H1 (cell line): ENCODE results near the gene GAS6. TPM values are rescaled to one million over a fixed set of nuclear protein-coding genes. Genes with fewer than 3 reads are reported as not detected.

Experiments used
- CTCF ChIA-PET: fragments of 300-600 bp; sonication (Branson Sonifier 250); formaldehyde crosslinking; loops from one replicate; lab custom pipeline; 2021; ENCODE audit not compliant: partially characterized antibody; lab: Charles Lee
- POLR2A ChIA-PET: fragments of 300-600 bp; sonication (Branson Sonifier 250); formaldehyde crosslinking; loops from one replicate; lab custom pipeline; 2021; ENCODE audit warnings: inconsistent platforms; ENCODE audit not compliant: partially characterized antibody; lab: Charles Lee
- DNase-seq, 2 experiments: peaks; one replicate each; pipeline versions ENCODE4 v3.0.0 to v3.0.0-alpha.2; 2010 to 2022; ENCODE audit warnings: low spot score in 2 of 2, low read depth in 1 of 2, mixed read lengths in 1 of 2
- FAIRE-seq: peaks from 2 replicates; lab custom pipeline; 2011; peaks lifted over from hg19 to GRCh38; lab: Jason Lieb, UNC
- H2AFZ ChIP-seq: 2 replicates; pipeline ENCODE4 v1.8.1; 2012; ENCODE audit warnings: low read length, inconsistent platforms
- H2AK5ac ChIP-seq: 2 replicates; pipeline ENCODE4 v1.6.1; 2013; ENCODE audit warnings: low read depth, low read length
- H2BK120ac ChIP-seq: replicated peaks from 2 replicates; pipeline ENCODE3; 2013; ENCODE audit warnings: low read depth, low read length, inconsistent platforms
- H2BK12ac ChIP-seq: 2 replicates; pipeline ENCODE4 v1.6.1; 2013; ENCODE audit warnings: low read depth, low read length
- H2BK15ac ChIP-seq: 2 replicates; pipeline ENCODE4 v1.6.1; 2013; ENCODE audit warnings: low read length
- H2BK20ac ChIP-seq: 2 replicates; pipeline ENCODE4 v1.6.1; 2013; ENCODE audit warnings: low read length
- H2BK5ac ChIP-seq: 2 replicates; pipeline ENCODE4 v1.6.1; 2013; ENCODE audit warnings: low read depth, low read length
- H3K14ac ChIP-seq: 2 replicates; pipeline ENCODE4 v1.6.1; 2013; ENCODE audit warnings: inconsistent platforms; ENCODE audit not compliant: insufficient read length
- H3K18ac ChIP-seq: 2 replicates; pipeline ENCODE4 v1.6.1; 2013; ENCODE audit warnings: low read length; ENCODE audit errors: extremely low read depth
- H3K23ac ChIP-seq: 2 replicates; pipeline ENCODE4 v1.6.1; 2013; ENCODE audit warnings: inconsistent platforms; ENCODE audit not compliant: insufficient read length
- H3K23me2 ChIP-seq: 2 replicates; pipeline ENCODE4 v1.6.1; 2013; ENCODE audit warnings: low read depth, low read length
- H3K27ac ChIP-seq: 2 replicates; pipeline ENCODE4 v1.6.1; 2011; ENCODE audit warnings: low read depth, low read length, inconsistent platforms
- H3K27me3 ChIP-seq, 4 experiments: replicated peaks in 1 of 4; 1 replicate in 1 of 4; 2 replicates in 3 of 4; pipeline versions ENCODE4 v1.6.1 to v1.8.1; 2011 to 2013; ENCODE audit warnings: low read length in 3 of 4, mild to moderate bottlenecking in 3 of 4, inconsistent platforms in 2 of 4, mixed read lengths in 2 of 4, moderate library complexity in 1 of 4; ENCODE audit not compliant: control insufficient read depth in 3 of 4, insufficient read depth in 3 of 4; ENCODE audit errors: extremely low read depth in 1 of 4
- H3K36me3 ChIP-seq, 4 experiments: 2 replicates each; pipeline versions ENCODE4 v1.6.1 to v1.8.1; 2011 to 2013; ENCODE audit warnings: mild to moderate bottlenecking in 4 of 4, low read length in 3 of 4, moderate library complexity in 2 of 4, control low read depth in 1 of 4, inconsistent platforms in 1 of 4; ENCODE audit not compliant: insufficient read depth in 4 of 4, control insufficient read depth in 2 of 4
- H3K4ac ChIP-seq: replicated peaks from 2 replicates; pipeline ENCODE3; 2013; ENCODE audit warnings: low read length, low read depth, mixed read lengths, inconsistent platforms; ENCODE audit not compliant: insufficient read length
- H3K4me1 ChIP-seq, 4 experiments: replicated peaks in 1 of 4; 1 replicate in 1 of 4; 2 replicates in 3 of 4; pipeline versions ENCODE4 v1.6.1 to v1.8.1; 2011 to 2013; ENCODE audit warnings: low read length in 3 of 4, inconsistent platforms in 2 of 4, mixed read lengths in 1 of 4; ENCODE audit not compliant: insufficient read depth in 4 of 4, control insufficient read depth in 3 of 4
- H3K4me2 ChIP-seq, 2 experiments: 2 replicates each; pipeline versions ENCODE4 v1.6.1 to v1.8.1; 2011 to 2013; ENCODE audit warnings: low read depth in 2 of 2, low read length in 2 of 2, control low read depth in 1 of 2, inconsistent platforms in 1 of 2, mild to moderate bottlenecking in 1 of 2; ENCODE audit not compliant: insufficient read depth in 1 of 2
- H3K4me3 ChIP-seq, 4 experiments: fragments of 200-600, 300-600 bp in 1 of 4; sonication (generic), shearing (Covaris generic), sonication (Bioruptor Twin) in 1 of 4; 2 replicates each; pipeline versions ENCODE4 v1.5.1 to v1.8.1; 2011 to 2016; ENCODE audit warnings: low read length in 4 of 4, low read depth in 3 of 4, control low read depth in 2 of 4, inconsistent platforms in 2 of 4, mild to moderate bottlenecking in 2 of 4, mixed read lengths in 1 of 4, moderate library complexity in 1 of 4; ENCODE audit not compliant: insufficient read depth in 2 of 4; ENCODE audit errors: extremely low read depth in 1 of 4
- H3K56ac ChIP-seq: replicated peaks from 2 replicates; pipeline ENCODE3; 2013; ENCODE audit warnings: low read depth, mild to moderate bottlenecking, mixed read lengths, low read length, inconsistent platforms; ENCODE audit not compliant: insufficient read length
- H3K79me1 ChIP-seq: 2 replicates; pipeline ENCODE4 v1.6.1; 2013; ENCODE audit warnings: low read depth, low read length, control low read depth
- H3K79me2 ChIP-seq, 2 experiments: 2 replicates each; pipeline versions ENCODE4 v1.6.1 to v1.8.1; 2012 to 2013; ENCODE audit warnings: low read length in 2 of 2, mild to moderate bottlenecking in 2 of 2, inconsistent platforms in 1 of 2; ENCODE audit not compliant: insufficient read depth in 2 of 2, control insufficient read depth in 1 of 2
- H3K9ac ChIP-seq, 4 experiments: replicated peaks in 1 of 4; 1 replicate in 1 of 4; 2 replicates in 3 of 4; pipeline versions ENCODE4 v1.6.1 to v1.8.1; 2011 to 2013; ENCODE audit warnings: low read depth in 3 of 4, low read length in 3 of 4, control low read depth in 2 of 4, mild to moderate bottlenecking in 2 of 4, moderate library complexity in 2 of 4, inconsistent platforms in 1 of 4; ENCODE audit errors: extremely low read depth in 1 of 4
- H3K9me3 ChIP-seq, 2 experiments: 2 replicates each; pipeline versions ENCODE4 v1.6.1 to v1.8.1; 2012 to 2013; ENCODE audit warnings: mild to moderate bottlenecking in 2 of 2, moderate library complexity in 2 of 2, control low read depth in 1 of 2, inconsistent platforms in 1 of 2, low read depth in 1 of 2, low read length in 1 of 2, mixed read lengths in 1 of 2; ENCODE audit not compliant: insufficient read depth in 2 of 2
- H4K20me1 ChIP-seq, 2 experiments: replicated peaks in 1 of 2; 2 replicates each; pipeline versions ENCODE3 to v1.8.1; 2011 to 2013; ENCODE audit warnings: inconsistent platforms in 2 of 2, low read length in 2 of 2, mild to moderate bottlenecking in 1 of 2; ENCODE audit not compliant: insufficient read depth in 2 of 2, control insufficient read depth in 1 of 2
- H4K5ac ChIP-seq: 2 replicates; pipeline ENCODE4 v1.6.1; 2013; ENCODE audit warnings: low read length, low read depth, mixed read lengths, inconsistent platforms; ENCODE audit not compliant: insufficient read length
- H4K8ac ChIP-seq: 2 replicates; pipeline ENCODE4 v1.8.0; 2013; ENCODE audit warnings: mild to moderate bottlenecking, moderate library complexity, low read length, inconsistent platforms; ENCODE audit not compliant: insufficient read depth; ENCODE audit errors: extremely low read depth
- H4K91ac ChIP-seq: replicated peaks from 2 replicates; pipeline ENCODE3; 2013; ENCODE audit warnings: low read length, mixed read lengths, inconsistent platforms; ENCODE audit not compliant: insufficient read length
- CEBPB ChIP-seq: IDR thresholded peaks from 2 replicates; pipeline ENCODE4 v1.6.1; 2012; ENCODE audit warnings: low read depth, low read length
- EP300 ChIP-seq, 2 experiments: IDR thresholded peaks; 1 replicate in 1 of 2; 2 replicates in 1 of 2; pipeline ENCODE4 v1.6.1; 2011 to 2012; ENCODE audit warnings: low read depth in 2 of 2, low read length in 2 of 2, mild to moderate bottlenecking in 2 of 2, borderline replicate concordance in 1 of 2, inconsistent platforms in 1 of 2, moderate library complexity in 1 of 2
- GABPA ChIP-seq: IDR thresholded peaks from 2 replicates; pipeline ENCODE4 v1.6.1; 2011; ENCODE audit warnings: mild to moderate bottlenecking, low read length, moderate library complexity, borderline replicate concordance; ENCODE audit not compliant: insufficient read depth
- GTF2F1 ChIP-seq: IDR thresholded peaks from 2 replicates; pipeline ENCODE4 v1.6.1; 2012; ENCODE audit warnings: low read depth, low read length, improper control_type of control experiment, borderline replicate concordance
- JUN ChIP-seq: IDR thresholded peaks from 2 replicates; pipeline ENCODE4 v1.6.1; 2011; ENCODE audit warnings: low read depth, mild to moderate bottlenecking, improper control_type of control experiment, low read length
- JUND ChIP-seq: IDR thresholded peaks from 2 replicates; pipeline ENCODE4 v1.6.1; 2011; ENCODE audit warnings: mild to moderate bottlenecking, improper control_type of control experiment, low read length
- KDM1A ChIP-seq: fragments of 200-600, 300-600 bp; sonication (generic); IDR thresholded peaks from 2 replicates; pipeline ENCODE4 v1.7.1; 2016; ENCODE audit warnings: mild to moderate bottlenecking, low read length, borderline replicate concordance
- NRF1 ChIP-seq: IDR thresholded peaks from 2 replicates; pipeline ENCODE4 v1.6.1; 2011; ENCODE audit warnings: mild to moderate bottlenecking, low read depth, low read length, improper control_type of control experiment
- RBBP5 ChIP-seq: IDR thresholded peaks from 2 replicates; pipeline ENCODE4 v1.7.1; 2012; ENCODE audit warnings: low read depth, mild to moderate bottlenecking, inconsistent platforms, low read length, moderate library complexity, borderline replicate concordance
- SP4 ChIP-seq: IDR thresholded peaks from 2 replicates; pipeline ENCODE4 v1.6.1; 2012; ENCODE audit warnings: low read length, inconsistent platforms
- TAF7 ChIP-seq: optimal IDR thresholded peaks from 2 replicates; pipeline ENCODE3; 2011; ENCODE audit warnings: low read depth, mild to moderate bottlenecking, inconsistent platforms, low read length, moderate library complexity, borderline replicate concordance
- WGBS, 2 experiments: shearing (Covaris generic) in 1 of 2; methylation state at CpG; one replicate each; pipeline versions ENCODE4 v1.1.6 to v1.1.7; 2013 to 2015; ENCODE audit warnings: low lambda C conversion rate in 2 of 2, mixed read lengths in 2 of 2, inconsistent platforms in 1 of 2, low coverage in 1 of 2, missing lambda C conversion rate in 1 of 2; ENCODE audit not compliant: insufficient replicate concordance in 2 of 2, insufficient coverage in 1 of 2, insufficient read length in 1 of 2; ENCODE audit errors: extremely low coverage in 1 of 2, missing lambda C conversion rate in 1 of 2; 5-methylcytosine and 5-hydroxymethylcytosine counted together
- polyA plus RNA-seq, 7 experiments: library from polyadenylated mRNA; depleted of rRNA in 3 of 7; stranded (reverse) in 5 of 7; unstranded in 2 of 7; fragments of >200 nt in 5 of 7; fragments of 200-250 nt in 2 of 7; gene quantifications; 1 replicate in 5 of 7; 2 replicates in 1 of 7; 4 replicates in 1 of 7; pipeline versions ENCODE4 v1.2.1 to v1.2.3, GENCODE V29; 2011 to 2013; ENCODE audit warnings: missing spikeins in 2 of 7, mixed read lengths in 2 of 7
- total RNA-seq: library from RNA; stranded (reverse); fragmentation: NEBNext Ultra II Directional; extraction: Animal tissue kit (Norgen Biotek cat#: 25700); gene quantifications from 2 replicates; pipeline ENCODE4 v1.2.1, GENCODE V29; 2021
- TF ChIP-seq, protein P1 (sequence below): IDR thresholded peaks from 2 replicates; pipeline ENCODE4 v1.6.1; 2011; ENCODE audit warnings: low read depth, mild to moderate bottlenecking, low read length; ENCODE audit not compliant: insufficient read depth

Gene GAS6
- total and polyA plus RNA-seq, 2 of the 8 experiments (the other 6 are each of a cell fraction or from before 2014, with no cell fraction given) = 18.6 to 31.0 TPM

DNA sequence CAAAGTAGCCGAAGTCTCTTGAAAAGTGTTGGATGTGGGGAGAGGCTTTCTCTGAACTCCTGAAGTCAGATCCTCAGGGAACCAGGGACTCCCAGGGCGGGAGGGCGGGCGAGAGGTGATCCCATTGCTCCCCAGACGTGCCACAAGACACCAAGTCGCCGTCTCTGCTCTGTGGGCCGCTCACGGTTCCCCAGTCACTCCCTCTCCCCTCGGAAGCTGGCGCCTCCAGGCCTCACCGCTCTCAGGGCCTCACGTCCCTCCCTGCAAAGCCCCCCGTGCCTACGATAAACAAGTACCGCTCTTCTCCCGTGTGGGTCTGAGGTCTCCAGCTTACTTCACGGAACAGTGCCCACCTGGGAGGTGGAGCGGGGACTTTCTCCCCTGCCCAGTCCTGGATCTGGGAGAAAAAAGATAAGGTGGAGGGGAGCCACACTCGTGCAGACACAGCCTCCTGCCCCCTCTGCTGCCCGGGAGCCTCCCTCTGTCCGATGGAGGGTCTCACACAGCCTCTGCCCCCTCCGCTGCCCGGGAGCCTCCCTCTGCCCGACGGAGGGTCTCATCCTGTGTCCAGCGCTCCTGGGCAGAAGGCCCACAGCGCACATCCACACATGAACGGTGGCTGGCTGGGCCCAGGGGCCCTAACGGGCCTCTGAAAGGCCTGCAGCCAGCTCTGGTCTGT, 50.7 kb downstream of the GAS6 start:
- DNase-seq (no peak), FAIRE-seq (no peak)
- TF ChIP-seq, protein P1, sequence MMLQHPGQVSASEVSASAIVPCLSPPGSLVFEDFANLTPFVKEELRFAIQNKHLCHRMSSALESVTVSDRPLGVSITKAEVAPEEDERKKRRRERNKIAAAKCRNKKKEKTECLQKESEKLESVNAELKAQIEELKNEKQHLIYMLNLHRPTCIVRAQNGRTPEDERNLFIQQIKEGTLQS = no peak
- no peak for TF ChIP-seq JUN
- TF ChIP-seq SP4 = no peak
- no peak for TF ChIP-seq CEBPB
- no peak for TF ChIP-seq GTF2F1
- TF ChIP-seq NRF1 = no peak
- no peak for TF ChIP-seq KDM1A
- no peak for TF ChIP-seq EP300 (IDR thresholded peaks at IDR 0.05; ENCODE audit: borderline replicate concordance in 1 of 2, low read depth in 2 of 2, low read length in 2 of 2)
- no peak for TF ChIP-seq TAF7
- no peak for TF ChIP-seq GABPA
- no peak for TF ChIP-seq RBBP5
- no peak for TF ChIP-seq JUND

More for the DNA sequence above, 50.7 kb downstream of the GAS6 start:
- CTCF ChIA-PET = interaction anchor here (1.3 to 2.8 kb wide), 4 partner anchors 10 to 122 kb away, joined by 3 to 24 read pairs (median 4); no protein-coding TSS in a partner anchor
- Histone ChIP-seq H3K9ac (no peak overlapping the region), H4K5ac (no peak overlapping the region), H4K8ac (no peak overlapping the region), H3K4me1 (no peaks in the 10 kb centered on the region), H2AK5ac (no peak overlapping the region), H2BK15ac (no peak overlapping the region), H2BK12ac (no peak overlapping the region), H3K79me1 (no peaks in the 10 kb centered on the region), H2BK120ac (no peak overlapping the region), H4K20me1 (peaks cover 0 to 2% of the 10 kb centered on the region in 2 experiments), H3K27me3 (no peaks in the 10 kb centered on the region), H4K91ac (no peak overlapping the region), H2BK20ac (no peak overlapping the region), H3K27ac (no peak overlapping the region), H3K9me3 (peaks cover 0 to 6% of the 10 kb centered on the region in 2 experiments; a peak in 2 of 4 replicates), H3K56ac (no peak overlapping the region), H3K23me2 (no peaks in the 10 kb centered on the region), H3K4me2 (no peak overlapping the region), H3K4me3 (no peak overlapping the region), H3K23ac (no peak overlapping the region), H3K4ac (no peak overlapping the region), H3K18ac (no peak overlapping the region), H2BK5ac (no peak overlapping the region), H2AFZ (no peak overlapping the region), H3K36me3 (no peaks in the 10 kb centered on the region), H3K79me2 (no peaks in the 10 kb centered on the region), H3K14ac (no peak overlapping the region)
- 82% methylated on average over 21 of the region's 30 CpGs; no CpG with 5 or more reads in 1 of the 2 experiments for whole genome bisulfite sequencing, 2 experiments
- POLR2A ChIA-PET = interaction anchor here (1.9 kb wide), 1 partner anchor 9 kb away, joined by 5 read pairs; no protein-coding TSS in a partner anchor
